Non-pigmented ciliary epithelial cell (primary cell): ENCODE measurements around the gene MAVS.

Experiments used
- DNase-seq: peaks from one replicate; pipeline ENCODE4 v3.0.0-alpha.2; 2010; ENCODE audit warnings: low read depth

The MAVS gene

DNA sequence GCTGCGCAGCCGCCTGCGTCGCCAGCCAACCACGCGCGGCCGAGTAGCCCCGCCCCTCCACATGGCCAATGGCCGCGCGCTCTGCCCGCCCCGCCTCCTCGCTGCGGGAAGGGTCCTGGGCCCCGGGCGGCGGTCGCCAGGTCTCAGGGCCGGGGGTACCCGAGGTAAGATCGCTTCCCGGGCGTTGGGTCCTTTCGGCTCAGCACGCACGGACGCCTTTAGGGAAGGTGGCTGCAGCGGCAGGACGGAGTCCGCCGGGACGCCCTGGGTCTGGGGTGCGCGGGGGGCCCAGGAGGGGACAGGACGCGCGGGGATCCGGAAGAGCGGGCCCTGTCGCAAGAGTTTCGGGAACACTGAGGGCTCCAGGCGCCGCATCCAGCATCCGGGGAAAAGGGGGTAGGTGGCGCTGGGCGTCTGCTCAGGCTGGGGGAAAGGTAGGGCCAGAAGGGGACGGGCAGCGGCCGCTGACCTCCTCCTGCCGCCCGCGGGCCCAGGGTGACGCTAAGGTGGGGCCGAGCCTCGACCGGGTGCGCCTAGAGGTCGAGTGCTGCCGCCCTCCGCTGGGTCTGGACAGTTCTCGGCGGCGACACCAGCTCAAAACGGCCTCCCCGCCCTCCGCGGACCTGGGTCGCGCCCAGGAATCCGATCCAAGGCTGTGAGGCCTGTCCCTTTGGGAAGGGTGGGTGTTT lies at the start of gene MAVS:
MAVS (plus strand) TSS at position 95 of the 689 bp plus-strand sequence. CDS start 7,791 bp downstream, outside the sequence.
- no peak for DNase-seq

GRCh38 chr20:3797226-3797545 lies 49.4 kb upstream of the MAVS start:
- DNase-seq = no peak

DNA sequence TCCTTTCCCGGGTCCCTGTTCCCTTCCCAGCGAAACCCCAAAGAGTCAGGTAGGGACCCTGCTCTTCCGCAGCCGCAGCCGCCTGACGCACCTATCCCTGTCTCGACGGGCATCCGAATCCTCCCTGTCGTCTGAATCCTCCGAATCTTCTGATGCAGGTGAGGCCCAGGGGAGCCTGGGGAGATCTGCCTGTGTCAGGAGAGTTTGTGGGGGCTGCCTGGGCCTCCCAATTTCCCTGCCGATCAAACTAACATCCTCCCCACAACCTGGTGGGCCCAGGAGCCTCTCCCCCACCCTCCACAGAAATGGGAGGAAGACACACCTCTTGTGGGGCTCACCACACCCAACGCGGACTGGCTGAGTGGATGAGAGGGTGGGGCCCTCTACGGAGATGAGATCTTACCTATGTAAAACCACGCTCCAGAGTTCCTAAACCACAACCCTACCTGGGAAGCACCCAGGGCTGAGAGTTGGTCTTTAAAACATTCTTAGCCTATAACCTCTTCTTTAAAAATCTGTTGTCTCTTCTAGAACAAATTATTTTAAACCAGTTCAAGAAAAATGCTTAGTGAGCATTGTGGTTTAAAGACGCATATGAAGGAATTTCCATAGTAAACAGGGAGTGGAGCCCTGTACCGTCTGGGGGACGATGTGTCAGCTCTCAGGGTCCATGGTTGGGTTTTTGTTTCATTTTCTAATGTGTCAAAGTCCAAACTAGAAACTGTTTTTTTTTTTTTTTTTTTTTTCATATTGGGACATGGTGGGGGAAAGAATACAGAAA lies 48.9 kb upstream of the MAVS start:
- no peak for DNase-seq

- no peak for DNase-seq
Observed at GRCh38 chr20:3798373-3798768, 48.3 kb upstream of the MAVS start.

GRCh38 chr20:3798908-3799248 lies 47.8 kb upstream of the MAVS start:
- DNase-seq = no peak

- no peak for DNase-seq
Observed at GRCh38 chr20:3800256-3800877, 46.3 kb upstream of the MAVS start.

- no peak for DNase-seq
Observed at GRCh38 chr20:3800878-3801260, 45.8 kb upstream of the MAVS start.

- no peak for DNase-seq
Observed at GRCh38 chr20:3801299-3801698, 45.3 kb upstream of the MAVS start.

- DNase-seq = no peak
Observed at GRCh38 chr20:3801846-3802245, 44.8 kb upstream of the MAVS start.

DNA sequence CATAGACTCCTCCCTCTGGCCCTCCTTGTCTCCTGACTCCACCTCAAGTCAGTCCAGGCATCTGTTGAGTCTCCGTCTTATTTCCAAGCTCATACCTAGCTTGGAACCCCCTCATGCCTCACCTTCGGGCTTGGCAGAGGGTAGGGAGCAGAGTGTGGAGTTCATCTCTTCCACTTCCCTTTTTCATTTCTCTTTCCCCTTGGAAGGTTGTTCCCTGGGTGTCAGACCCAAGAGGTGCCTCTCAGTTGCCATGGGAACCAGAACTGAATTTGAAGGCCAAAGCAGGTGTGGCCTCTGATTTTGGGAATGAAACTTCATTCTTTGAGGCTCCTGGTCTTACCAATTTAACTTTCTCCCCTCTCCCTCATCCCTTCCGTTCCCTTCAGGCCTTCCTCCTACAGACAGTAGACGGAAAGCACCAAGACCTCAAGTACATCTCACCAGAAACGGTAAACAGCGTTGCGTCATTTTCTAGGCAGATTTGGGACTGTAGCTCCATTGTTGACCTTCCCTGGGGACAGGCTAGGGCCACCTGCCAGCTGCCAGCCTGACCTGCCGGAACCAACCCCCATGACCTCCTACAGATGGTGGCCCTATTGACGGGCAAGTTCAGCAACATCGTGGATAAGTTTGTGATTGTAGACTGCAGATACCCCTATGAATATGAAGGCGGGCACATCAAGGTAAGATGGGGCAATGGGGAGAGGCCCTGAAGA lies 44.0 kb upstream of the MAVS start:
- DNase-seq = no peak

GRCh38 chr20:3803289-3803688 lies 43.3 kb upstream of the MAVS start:
- DNase-seq = no peak

GRCh38 chr20:3803854-3804253 lies 42.8 kb upstream of the MAVS start:
- DNase-seq = no peak

- no peak for DNase-seq
Observed at GRCh38 chr20:3804254-3804751, 42.3 kb upstream of the MAVS start.

GRCh38 chr20:3804781-3805180 lies 41.9 kb upstream of the MAVS start:
- DNase-seq = no peak

DNA sequence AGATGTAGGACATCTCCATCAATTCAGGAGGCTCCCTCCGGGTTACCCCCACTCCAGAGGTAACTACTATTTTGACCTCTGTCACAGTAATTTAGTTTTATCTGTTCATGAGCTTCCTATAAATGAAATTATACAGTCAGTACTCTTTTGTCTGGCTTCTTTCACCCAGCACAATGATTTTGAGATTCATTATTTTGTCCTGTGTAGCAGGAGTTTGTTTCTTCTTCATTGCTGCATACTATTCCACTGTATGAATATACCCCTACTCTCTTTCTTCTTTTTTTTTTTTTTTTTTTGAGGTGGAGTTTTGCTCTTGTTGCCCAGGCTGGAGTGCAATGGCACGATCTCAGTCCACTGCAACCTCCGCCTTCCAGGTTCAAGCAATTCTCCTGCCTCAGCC lies 38.1 kb upstream of the MAVS start:
- no peak for DNase-seq

DNA sequence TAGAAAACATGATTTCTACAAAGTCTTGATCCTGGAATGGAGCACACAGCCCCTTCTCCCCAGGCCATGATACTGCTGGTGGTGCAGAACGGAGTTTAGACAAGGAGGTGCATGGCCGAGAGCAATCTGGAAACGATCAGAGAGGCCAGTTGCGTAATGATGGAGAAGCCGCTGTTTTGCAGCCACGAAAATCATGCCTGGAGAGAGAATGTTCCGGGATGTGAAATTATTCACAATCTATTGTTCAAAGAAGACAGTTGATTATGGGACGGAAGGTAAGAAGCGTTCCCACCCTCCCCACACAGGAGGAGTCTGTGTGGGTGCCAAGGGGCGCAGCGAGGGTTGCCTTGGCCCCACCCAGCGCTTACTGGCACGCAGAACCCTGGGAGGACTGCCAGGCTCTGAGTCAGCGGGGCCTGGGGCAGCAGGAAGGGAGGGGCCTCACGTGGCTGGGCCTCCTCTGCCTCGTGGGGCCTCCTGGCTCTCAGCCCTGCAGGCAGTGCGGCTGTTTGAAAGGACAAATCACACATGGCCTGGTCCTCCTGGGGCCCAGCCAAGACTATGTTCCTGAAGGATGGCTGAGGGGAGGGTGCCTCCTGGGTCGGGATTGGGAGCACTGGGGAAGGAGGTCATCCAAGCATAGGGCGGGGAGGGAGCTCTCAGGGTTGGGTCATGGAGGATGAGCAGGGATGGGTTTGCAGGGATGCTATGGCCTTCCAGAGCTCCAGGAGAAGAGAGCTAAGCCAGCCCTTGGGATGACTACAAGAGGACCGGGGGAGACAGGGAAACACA lies 35.0 kb upstream of the MAVS start:
- DNase-seq = no peak

DNA sequence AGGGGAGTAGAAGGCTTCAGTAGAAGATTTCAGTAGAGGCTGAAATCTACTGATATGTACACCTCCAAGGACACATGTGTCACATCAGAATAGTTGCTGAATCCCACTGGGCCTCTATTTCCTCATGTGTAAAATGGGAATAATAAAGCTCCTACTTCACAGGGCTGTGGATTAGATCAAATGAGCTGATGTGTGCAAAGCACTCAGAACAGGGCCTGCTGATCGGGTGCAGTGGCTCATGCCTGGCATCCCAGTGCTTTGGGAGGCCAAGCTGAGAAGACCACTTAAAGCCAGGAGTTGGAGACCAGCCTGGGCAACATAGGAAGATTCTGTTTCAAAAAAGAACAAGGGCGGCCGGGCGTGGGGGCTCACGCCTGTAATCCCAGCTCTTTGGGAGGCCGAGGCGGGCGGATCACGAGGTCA lies 34.4 kb upstream of the MAVS start:
- no peak for DNase-seq

GRCh38 chr20:3812975-3813847 lies 33.4 kb upstream of the MAVS start:
- no peak for DNase-seq

DNA sequence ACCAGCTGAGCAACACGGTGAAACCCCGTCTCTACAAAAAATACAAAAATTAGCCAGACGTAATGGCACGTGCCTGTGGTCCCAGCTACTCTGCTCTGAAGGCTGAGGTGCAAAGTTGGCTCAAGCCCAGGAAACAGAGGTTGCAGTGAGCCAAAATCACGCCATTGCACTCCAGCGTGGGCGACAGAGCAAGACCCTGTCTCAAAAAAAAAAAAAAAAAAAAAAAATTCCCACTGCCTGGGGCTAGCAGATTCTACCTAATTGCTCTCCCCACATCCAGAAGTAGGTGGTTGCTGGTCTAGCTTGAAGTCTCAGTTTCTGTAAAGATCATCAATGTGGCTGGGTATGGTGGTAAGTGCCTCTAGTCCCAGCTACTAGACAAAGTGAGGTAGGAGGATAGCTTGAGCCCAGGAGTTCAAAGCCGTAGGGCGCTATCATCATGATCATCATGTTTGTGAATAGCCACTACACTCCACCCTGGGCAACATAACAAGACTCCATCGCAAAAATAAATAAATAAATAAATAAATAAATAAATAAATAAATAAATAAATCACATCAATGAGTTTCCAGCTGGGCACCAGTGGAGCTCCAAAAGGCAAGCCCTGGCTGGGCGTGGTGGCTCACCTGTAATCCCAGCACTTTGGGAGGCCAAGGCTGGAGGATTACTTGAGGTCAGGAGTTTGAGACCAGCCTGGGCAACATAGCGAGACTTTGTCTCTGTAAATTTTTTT lies 32.6 kb upstream of the MAVS start:
- DNase-seq = no peak

DNA sequence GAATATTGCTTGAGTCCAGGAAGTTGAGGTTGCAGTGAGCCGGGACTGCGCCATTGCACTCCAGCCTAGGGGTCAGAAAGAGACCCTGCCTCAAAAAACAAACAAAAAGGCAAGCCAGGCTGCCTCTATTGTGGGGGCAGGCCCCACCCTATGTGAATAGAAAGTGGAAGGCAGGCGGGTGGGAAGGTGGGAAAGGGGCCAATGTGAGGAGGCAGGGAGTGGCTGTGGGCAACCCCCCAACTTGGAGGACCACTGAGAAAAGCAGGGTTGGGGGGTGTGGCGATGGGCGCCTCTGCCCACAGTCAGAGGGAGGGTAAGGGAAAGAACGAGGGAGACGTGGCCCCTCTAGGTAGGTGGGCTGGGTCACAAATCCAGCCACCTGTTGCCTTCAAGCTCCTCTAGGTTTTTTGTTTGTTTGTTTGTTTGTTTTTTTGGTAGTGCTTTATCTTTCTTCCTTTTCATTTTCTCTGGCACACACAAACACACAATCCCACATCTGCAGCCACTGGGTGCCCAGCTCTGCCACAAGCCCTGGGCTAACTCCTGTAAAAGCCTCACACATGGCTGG lies 31.6 kb upstream of the MAVS start:
- DNase-seq = no peak
